HepG2 (cell line): Measurements from ENCODE around the gene ENTPD2. TPM values are rescaled to one million over a fixed set of nuclear protein-coding genes. Genes with fewer than 3 reads are reported as not detected.

ENCODE experiments used
- BCL3 ChIP-seq: sonication (generic); formaldehyde crosslinking; IDR thresholded peaks from 2 replicates; pipeline ENCODE4 v1.5.1; 2020; ENCODE audit warnings: mild to moderate bottlenecking, missing genetic modification reagents, moderate library complexity
- CEBPB ChIP-seq: IDR thresholded peaks from 2 replicates; pipeline ENCODE4 v1.6.1; 2011; ENCODE audit warnings: low read depth, low read length, improper control_type of control experiment, borderline replicate concordance
- E2F2 ChIP-seq: sonication (generic); formaldehyde crosslinking; IDR thresholded peaks from 2 replicates; pipeline ENCODE4 v1.4.0; 2020; ENCODE audit warnings: missing genetic modification reagents, borderline replicate concordance
- GTF3A ChIP-seq: sonication (generic); formaldehyde crosslinking; conservative IDR thresholded peaks from 2 replicates; pipeline ENCODE4 v1.4.0; 2020; ENCODE audit warnings: mild to moderate bottlenecking, missing genetic modification reagents
- JUN ChIP-seq: sonication (generic); formaldehyde crosslinking; IDR thresholded peaks from 2 replicates; pipeline ENCODE4 v1.4.0; 2020; ENCODE audit warnings: mild to moderate bottlenecking, missing genetic modification reagents
- KAT7 ChIP-seq: IDR thresholded peaks from 2 replicates; pipeline ENCODE4 v1.6.1; 2018; ENCODE audit warnings: borderline replicate concordance, missing compliant biosample characterization
- KLF6 ChIP-seq: IDR thresholded peaks from 2 replicates; pipeline ENCODE4 v1.8.0; 2016; ENCODE audit warnings: missing biosample characterization, missing genetic modification reagents
- KLF9 ChIP-seq: IDR thresholded peaks from 2 replicates; pipeline ENCODE4 v1.6.1; 2016; ENCODE audit warnings: low read depth
- LCORL ChIP-seq, 2 experiments: fragments of 450-650 bp in 1 of 2; sonication (generic) in 1 of 2; formaldehyde crosslinking in 1 of 2; IDR thresholded peaks; 2 replicates each; pipeline versions ENCODE4 v1.5.0 to v1.6.1; 2017 to 2020; ENCODE audit warnings: antibody characterized with exemption in 1 of 2, missing genetic modification reagents in 1 of 2
- NCOA5 ChIP-seq: sonication (generic); formaldehyde crosslinking; IDR thresholded peaks from 2 replicates; pipeline ENCODE4 v1.4.0; 2020; ENCODE audit warnings: missing genetic modification reagents
- RBAK ChIP-seq: sonication (generic); formaldehyde crosslinking; IDR thresholded peaks from 2 replicates; pipeline ENCODE4 v1.5.1; 2020; ENCODE audit warnings: mild to moderate bottlenecking, missing genetic modification reagents
- SAP130 ChIP-seq: IDR thresholded peaks from 2 replicates; pipeline ENCODE4 v1.6.1; 2016; ENCODE audit warnings: low read depth
- STAG1 ChIP-seq: sonication (generic); formaldehyde crosslinking; IDR thresholded peaks from 2 replicates; pipeline ENCODE4 v1.4.0; 2020; ENCODE audit warnings: missing genetic modification reagents
- ZNF234 ChIP-seq: sonication (generic); formaldehyde crosslinking; conservative IDR thresholded peaks from 2 replicates; pipeline ENCODE4 v1.5.1; 2020; ENCODE audit warnings: mild to moderate bottlenecking, missing genetic modification reagents
- ZNF253 ChIP-seq: sonication (generic); formaldehyde crosslinking; IDR thresholded peaks from 2 replicates; pipeline ENCODE4 v1.8.0; 2022; ENCODE audit warnings: mild to moderate bottlenecking, missing genetic modification reagents, borderline replicate concordance
- ZNF280B ChIP-seq: sonication (generic); formaldehyde crosslinking; IDR thresholded peaks from 2 replicates; pipeline ENCODE4 v1.5.0; 2020; ENCODE audit warnings: missing genetic modification reagents, mild to moderate bottlenecking, borderline replicate concordance
- ZNF33B ChIP-seq: sonication (generic); formaldehyde crosslinking; IDR thresholded peaks from 2 replicates; pipeline ENCODE4 v1.5.1; 2020; ENCODE audit warnings: mild to moderate bottlenecking, missing genetic modification reagents
- ZNF367 ChIP-seq: sonication (generic); formaldehyde crosslinking; IDR thresholded peaks from 2 replicates; pipeline ENCODE4 v1.4.0; 2020; ENCODE audit warnings: missing genetic modification reagents, borderline replicate concordance
- ZNF383 ChIP-seq: sonication (generic); formaldehyde crosslinking; IDR thresholded peaks from 2 replicates; pipeline ENCODE4 v1.4.0; 2020; ENCODE audit warnings: missing genetic modification reagents, mild to moderate bottlenecking, borderline replicate concordance
- ZNF704 ChIP-seq: sonication (generic); formaldehyde crosslinking; IDR thresholded peaks from 2 replicates; pipeline ENCODE4 v1.8.1; 2023; ENCODE audit warnings: mild to moderate bottlenecking, inconsistent platforms, moderate library complexity, missing genetic modification reagents, borderline replicate concordance
- ZNF746 ChIP-seq: sonication (generic); formaldehyde crosslinking; IDR thresholded peaks from 2 replicates; pipeline ENCODE4 v1.8.0; 2022; ENCODE audit warnings: mild to moderate bottlenecking, missing genetic modification reagents
- ZSCAN5A ChIP-seq: sonication (generic); formaldehyde crosslinking; IDR thresholded peaks from 2 replicates; pipeline ENCODE4 v1.8.0; 2022; ENCODE audit warnings: mild to moderate bottlenecking, missing genetic modification reagents, borderline replicate concordance
- polyA plus RNA-seq, 8 experiments: library from polyadenylated mRNA; depleted of rRNA in 3 of 8; stranded (reverse) in 7 of 8; unstranded in 1 of 8; fragments of >200 nt; fragmentation: Illumina TruSeq in 4 of 8; extraction: Trizol in 4 of 8; gene quantifications; 2 replicates each; pipeline versions ENCODE4 v1.2.1 to v1.2.3, GENCODE V29; 2011 to 2016; ENCODE audit warnings: low read depth in 4 of 8, missing spikeins in 1 of 8, mixed read lengths in 1 of 8; ENCODE audit not compliant: insufficient read depth in 1 of 8
- total RNA-seq, 5 experiments: library from RNA; depleted of rRNA; stranded (reverse); fragments of >200 nt; fragmentation: Illumina TruSeq; extraction: Trizol; gene quantifications; 2 replicates each; pipeline ENCODE4 v1.2.3, GENCODE V29; 2016; ENCODE audit warnings: low read depth in 1 of 5

ENTPD2 gene
- total and polyA plus RNA-seq, 2 of the 13 experiments (the other 11 are each of a cell fraction or from before 2014, with no cell fraction given) = 0.95 to 3.2 TPM

- TF ChIP-seq ZSCAN5A (no peak), ZNF253 (no peak), ZNF383 (no peak), KAT7 (no peak; the same call in 1 of the 2 replicates), ZNF280B (CRISPR knock-in tag) (no peak), KLF6 (CRISPR knock-in tag) (peak; percentile 56; the same call in 1 of the 2 replicates), ZNF704 (CRISPR knock-in tag) (0 out of 2 replicates have a peak, but pooled peaks have one; percentile 22), KLF9 (peak; percentile 93; the same call in 1 of the 2 replicates), SAP130 (CRISPR knock-in tag) (peak; percentile 97), ZNF33B (CRISPR knock-in tag) (no peak), ZNF234 (CRISPR knock-in tag) (no peak), RBAK (CRISPR knock-in tag) (no peak), BCL3 (CRISPR knock-in tag) (0 out of 2 replicates have a peak, but pooled peaks have one; percentile 40), LCORL (IDR thresholded peaks at IDR 0.05) (no peak), LCORL (CRISPR knock-in tag; IDR thresholded peaks at IDR 0.05) (peak; percentile 59), ZNF746 (CRISPR knock-in tag) (no peak; the same call in 1 of the 2 replicates), CEBPB (no peak), ZNF367 (CRISPR knock-in tag) (peak; percentile 58; the same call in 1 of the 2 replicates), E2F2 (no peak; the same call in 1 of the 2 replicates), STAG1 (no peak), JUN (CRISPR knock-in tag) (no peak; the same call in 1 of the 2 replicates), NCOA5 (CRISPR knock-in tag) (no peak), GTF3A (CRISPR knock-in tag) (no peak; the same call in 1 of the 2 replicates)
Observed at GRCh38 chr9:137086531-137087408, 32.9 kb upstream of the ENTPD2 start, which contains the start of gene MAN1B1 (continued).
